SKM-1 treated with dmso at 0.1 percent for 144 hours (cell line): ENCODE results near the gene MINPP1.

Experiments used
- DNase-seq: peaks from one replicate; lab custom pipeline; 2025; ENCODE audit not compliant: unreplicated experiment; lab: John Stamatoyannopoulos, UW

The MINPP1 gene

DNA sequence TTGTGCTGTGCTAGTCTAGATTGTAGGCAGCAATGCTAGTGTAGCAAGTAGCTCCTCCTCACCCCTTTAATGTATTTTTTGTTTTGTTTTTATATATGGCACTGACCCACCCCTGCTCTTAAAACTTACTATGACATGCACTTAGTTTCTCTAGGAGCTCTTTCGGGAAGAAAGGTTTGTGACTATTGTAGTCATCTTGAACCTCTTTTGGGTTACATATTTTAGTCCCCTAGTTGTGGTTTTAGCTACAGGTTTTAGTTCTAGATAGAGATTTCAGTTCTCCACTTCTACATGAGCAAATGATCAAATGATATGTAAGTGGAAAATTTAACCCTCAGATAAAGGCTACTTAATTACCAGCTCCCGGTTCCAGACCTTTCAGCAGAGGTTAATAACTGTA, 14.9 kb downstream of the MINPP1 start:
- no peak for DNase-seq

DNA sequence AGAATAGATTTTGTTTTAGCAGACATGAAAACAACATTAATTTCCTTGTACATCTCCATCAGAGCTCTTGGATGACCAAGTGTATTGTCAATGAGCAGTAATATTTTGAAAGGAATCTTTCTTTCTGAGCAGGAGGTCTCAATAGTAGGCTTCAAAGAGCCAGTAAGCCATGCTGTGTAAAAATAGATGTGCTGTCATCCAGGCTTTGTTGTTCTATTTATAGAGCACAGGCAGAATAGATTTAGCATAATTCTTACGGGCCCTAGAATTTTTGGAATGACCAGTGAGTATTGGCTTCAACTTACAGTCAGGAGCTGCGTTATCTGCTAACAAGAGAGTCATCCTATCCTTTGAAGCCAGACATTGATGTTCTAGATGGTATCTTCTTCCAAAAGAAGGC, 19.0 kb downstream of the MINPP1 start:
- no peak for DNase-seq

DNA sequence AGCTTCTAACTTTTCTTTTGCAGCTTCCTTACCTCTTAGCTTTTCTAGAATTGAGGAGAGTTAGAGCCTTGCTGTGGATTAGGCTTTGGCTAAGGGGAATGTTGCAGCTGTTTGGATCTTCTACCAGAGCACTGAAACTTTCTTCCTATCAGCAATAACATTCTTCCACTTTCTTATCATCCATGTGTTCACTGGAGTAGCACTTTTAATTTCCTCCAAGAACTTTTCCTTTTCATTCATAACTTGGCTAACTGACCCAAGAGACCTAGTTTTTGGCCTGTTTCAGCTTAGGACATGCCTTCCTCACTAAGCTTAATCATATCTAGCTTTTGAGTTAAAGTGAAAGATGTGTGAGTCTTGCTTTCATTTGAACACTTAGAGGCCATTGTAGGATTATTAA, 19.6 kb downstream of the MINPP1 start:
- no peak for DNase-seq

DNA sequence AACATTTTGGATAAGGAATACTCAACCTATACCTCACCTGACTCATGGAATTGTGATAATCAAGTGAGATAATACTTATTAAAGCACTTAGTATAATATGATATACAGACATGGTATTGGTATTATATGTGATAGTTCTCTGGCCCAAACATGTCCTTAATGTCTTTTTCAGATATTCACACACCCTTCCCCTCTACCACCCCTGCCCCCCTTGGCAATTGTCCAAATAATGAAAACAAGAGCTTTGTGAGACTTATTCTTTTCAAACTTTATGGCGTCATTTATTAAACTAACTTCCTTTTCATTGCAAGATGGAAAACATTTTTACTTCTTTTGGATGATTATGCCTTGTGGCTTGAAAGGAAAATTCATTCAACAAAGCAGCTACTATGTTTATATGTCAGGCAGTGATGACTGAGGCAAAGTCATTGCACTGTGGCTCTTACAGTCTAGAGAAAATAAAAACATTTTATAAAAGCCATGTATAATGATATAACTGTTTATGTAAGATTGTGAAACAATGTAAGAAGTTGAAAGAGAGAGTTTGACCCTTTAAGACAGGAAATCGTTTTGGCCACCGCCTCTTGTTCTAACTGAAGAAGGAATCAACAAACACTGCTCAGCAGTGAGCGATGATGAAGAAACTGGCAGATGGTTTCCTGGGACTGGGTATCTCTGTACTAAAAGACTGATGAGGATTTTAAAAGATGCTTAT, 27.4 kb downstream of the MINPP1 start:
- DNase-seq = no peak

DNA sequence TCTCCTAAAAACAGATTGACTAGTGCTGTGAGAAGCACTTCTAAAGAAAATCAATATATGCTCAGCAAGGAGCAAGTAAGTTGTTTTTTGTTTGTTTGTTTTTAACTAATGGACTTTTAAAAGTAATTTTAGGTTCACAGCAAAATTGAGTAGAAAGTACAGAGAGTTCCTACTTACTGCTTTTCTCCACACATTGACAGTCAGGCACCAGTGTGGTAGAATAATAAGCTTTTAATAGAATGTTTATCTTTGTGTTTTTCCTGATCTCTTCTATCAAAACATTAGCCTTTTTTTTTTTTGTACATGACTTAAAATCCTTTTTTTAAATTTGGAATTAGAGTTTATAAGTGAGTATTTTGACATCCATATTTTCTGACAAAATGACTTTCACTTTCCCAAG, 28.0 kb downstream of the MINPP1 start:
- DNase-seq = no peak

DNA sequence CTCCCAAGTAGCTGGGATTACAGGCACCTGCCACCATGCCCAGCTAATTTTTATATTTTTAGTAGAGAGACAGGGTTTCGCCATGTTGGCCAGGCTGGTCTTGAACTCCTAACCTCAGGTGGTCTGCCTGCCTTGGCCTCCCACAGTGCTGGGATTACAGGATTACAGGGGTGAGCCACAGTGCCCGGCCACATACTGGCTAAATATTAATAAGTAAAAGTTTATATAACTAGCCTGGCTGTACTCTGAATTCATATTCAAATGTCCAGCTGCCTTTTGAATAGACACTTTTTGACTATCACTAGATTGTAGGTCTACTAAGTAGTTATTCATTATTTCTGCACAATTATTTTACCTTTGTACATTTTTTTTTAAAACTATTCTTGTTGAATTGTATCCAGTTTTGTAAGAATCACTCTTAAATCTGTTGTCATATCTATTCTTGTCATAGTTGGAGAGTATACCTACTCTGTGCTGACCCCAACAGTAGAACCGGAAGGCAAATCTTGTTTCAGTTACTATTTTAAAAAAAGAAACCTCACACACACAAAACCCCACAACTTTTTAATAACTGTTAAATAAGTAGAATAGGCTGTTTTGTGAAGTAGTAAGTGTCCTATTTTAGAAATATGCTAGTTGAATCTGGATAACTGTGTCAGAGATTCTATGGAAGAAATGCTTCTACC, 29.6 kb downstream of the MINPP1 start:
- DNase-seq = no peak

DNA sequence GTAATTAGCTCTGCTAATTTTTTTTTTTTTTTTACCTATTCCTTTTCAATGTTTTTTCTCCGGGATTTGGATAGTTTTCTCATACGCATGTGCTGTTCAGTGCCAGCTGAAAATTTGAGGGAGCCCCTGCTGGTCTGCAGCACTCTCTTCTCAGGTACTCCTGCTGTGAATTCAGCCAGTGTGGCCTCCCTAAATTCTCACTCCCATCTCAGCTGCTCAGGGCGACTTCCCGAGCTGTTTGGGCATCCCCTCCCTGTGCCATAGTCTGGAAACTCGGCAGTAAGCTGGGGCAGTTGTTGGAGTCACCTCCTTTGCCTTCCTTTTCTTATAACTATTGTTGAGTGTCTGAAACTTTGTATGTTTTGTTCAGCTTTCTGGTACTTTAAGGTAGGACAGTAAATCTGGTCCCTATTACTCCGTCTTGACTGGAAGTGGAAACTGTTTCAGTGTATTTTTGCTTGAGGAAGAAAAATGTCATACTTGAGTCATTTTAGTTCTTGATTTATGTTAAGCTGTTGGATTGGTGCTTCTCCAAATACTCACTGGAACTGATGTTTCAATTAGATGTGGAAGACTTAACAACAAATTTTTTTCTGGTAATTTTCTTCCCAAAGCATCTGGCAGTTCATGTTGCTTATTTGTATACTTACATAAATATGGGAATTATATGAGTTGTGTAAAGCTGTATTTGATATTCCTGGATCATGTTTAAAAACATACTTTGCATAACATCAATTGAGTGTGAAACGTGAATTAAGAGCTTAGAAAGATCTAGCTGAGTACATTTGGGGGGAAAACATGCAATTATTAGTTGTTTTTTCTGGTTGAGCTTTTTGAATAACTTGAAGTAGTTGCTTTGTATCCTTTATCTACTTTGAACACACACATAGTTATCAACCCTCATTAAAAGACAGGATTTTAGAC, 33.7 kb downstream of the MINPP1 start:
- no peak for DNase-seq

DNA sequence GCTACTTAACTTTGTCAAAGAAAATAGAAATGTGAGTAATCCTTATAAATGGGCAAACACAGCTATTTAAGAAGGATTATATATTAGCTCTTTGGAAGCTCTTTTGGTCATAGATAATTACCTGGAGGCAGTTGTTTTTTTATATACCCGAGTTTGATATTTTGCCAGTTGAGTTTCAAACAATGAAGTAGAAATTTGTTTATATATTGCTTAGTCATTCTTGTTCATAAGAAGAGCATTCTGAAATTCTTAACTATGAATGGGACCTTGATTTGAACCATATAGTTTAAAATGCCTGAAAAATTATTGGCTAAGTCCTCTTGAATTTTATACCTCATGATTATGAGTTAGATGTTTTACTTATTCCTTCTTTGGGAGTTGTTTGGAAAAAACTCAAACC, 36.4 kb downstream of the MINPP1 start:
- no peak for DNase-seq

DNA sequence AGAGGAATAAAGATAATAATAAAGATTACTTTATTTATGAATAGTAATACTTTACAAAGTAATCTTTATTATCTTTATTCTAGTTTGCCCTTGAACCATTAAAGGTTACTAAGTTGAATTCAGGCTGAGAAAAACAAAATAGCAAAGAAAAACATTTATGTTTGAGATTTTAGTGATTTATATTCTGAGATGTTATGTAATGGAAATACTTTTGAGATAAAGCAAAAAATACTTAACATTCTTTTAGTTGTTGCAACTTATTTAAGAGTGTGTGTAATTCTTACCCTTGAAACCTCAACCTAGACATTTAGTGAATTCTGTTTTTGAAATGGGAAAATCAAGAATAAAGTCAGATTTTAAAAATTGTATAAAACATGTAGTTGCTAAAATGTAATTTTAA, 40.0 kb downstream of the MINPP1 start:
- no peak for DNase-seq

DNA sequence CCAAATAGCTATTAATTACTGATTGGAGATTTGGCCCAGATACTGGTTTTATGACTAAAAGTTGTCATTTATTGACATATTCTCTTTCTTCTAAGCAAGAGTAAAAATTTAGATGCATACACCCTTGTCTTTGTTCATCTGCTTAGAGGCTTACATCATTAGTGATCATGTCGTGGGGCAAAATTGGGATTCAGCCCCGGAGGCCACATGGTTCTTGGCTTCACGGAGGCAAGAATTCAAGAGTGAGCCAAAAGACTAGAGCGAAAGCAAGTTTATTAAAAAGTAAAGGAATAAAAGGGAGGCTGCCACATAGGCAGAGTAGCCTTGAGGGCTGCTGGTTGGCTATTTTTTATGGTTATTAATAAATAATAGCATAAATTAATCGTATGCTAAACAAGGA, 41.1 kb downstream of the MINPP1 start:
- no peak for DNase-seq

DNA sequence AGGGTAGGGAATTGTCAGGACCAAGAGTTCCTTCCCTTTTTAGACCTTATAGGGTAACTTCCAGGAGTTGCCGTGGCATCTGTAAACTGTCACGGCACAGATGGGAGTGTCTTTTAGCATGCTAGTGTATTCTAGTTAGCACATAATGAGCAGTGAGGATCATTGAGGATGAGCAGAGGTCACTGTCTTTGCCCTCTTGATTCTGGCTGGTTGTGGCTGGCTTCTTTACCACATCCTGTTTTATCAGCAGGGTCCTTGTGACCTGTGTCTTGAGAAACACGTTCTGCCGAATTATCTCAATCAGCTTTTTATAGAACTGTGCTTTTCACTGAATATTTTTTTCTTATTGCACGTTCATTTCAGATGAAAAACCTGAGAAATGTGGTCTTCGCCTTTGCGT, 41.5 kb downstream of the MINPP1 start:
- peak; percentile 85 for DNase-seq

DNA sequence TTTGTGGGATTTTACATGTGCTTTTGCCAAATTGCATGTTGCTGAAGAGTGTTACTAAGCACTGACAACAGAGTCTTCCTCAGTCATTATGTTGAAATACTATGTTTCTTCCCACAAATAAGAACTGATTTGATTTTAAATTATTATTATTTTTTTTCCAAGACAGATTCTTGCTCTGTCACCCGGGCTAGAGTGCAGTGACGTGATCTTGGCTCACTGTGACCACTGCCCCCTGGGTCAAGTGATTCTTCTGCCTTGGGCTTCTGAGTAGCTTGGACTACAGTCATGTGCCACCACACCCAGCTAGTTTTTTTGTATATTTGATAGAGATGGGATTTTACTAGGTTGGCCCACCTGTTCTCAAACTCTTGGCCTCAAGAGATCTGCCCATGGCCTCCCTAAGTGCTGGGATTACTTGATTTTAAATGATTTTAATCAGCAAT, 42.3 kb downstream of the MINPP1 start:
- DNase-seq = no peak

DNA sequence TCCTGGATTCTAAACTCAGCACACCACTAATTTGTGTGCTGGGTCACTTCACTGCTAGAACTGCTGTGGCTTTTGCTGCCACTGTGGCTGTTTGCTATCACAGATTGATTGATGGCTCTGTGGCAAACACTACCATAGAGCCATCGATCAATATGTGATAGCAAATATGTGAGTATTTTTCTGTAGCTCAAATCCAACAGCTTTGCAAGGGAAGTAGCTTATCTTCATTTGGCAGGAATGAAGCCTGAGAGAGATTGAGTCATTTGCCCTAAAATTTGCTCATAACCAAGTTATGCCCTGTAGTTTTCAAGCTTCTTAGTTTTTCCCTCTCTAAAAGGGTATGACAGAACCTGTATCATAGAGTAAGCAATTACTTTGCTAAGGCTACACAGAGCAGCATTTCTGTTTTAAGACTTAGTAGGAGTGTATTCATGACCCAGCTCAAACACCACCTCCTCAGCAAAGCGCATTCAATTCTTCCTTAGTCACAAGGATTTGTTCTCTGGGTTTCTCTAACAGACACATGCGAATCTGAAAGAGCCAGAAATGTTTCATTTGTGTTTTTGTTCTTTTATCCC, 43.1 kb downstream of the MINPP1 start:
- no peak for DNase-seq

DNA sequence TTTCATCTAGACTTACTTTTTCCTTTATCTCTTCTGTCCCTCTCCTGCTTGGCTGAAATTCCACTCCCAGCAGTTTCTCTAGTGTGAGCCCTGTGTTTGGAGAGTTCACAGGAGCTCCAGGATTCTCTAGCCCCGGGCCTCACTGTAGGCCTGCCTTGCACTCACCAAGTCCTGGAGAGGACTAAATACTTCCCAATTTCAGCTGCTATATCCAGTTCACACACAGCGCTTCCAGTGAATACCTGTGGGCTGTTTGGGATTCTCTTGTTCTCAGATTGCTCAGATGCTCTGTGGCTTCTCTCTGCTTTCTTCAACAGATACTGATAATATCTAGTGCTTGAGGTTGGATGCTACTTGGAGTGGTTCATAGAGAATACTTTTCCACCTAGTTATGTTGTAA, 46.0 kb downstream of the MINPP1 start:
- DNase-seq = no peak

DNA sequence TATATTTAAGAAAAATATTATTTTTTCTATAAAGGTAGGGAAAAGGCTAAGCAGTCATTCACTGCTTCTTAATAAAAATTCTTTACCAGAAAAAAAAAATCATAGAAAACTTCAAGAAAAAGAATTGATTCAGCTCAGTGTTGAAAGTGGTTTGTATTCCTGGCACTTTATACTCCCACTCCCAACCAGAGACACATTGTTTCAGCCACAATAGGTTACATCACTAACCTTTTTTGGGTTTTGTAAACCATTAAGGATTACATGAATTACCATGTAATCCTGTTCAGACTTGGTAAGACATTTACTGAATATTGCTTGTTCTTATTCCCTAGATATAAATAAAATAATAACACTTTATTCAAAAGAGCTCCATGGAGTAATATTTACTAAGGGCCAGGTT, 46.6 kb downstream of the MINPP1 start:
- no peak for DNase-seq

DNA sequence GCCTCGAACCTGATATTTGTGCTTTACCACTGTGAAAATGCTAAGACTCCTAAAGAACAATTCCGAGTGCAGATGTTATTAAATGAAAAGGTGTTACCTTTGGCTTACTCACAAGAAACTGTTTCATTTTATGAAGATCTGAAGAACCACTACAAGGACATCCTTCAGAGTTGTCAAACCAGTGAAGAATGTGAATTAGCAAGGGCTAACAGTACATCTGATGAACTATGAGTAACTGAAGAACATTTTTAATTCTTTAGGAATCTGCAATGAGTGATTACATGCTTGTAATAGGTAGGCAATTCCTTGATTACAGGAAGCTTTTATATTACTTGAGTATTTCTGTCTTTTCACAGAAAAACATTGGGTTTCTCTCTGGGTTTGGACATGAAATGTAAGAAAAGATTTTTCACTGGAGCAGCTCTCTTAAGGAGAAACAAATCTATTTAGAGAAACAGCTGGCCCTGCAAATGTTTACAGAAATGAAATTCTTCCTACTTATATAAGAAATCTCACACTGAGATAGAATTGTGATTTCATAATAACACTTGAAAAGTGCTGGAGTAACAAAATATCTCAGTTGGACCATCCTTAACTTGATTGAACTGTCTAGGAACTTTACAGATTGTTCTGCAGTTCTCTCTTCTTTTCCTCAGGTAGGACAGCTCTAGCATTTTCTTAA, 47.7 kb downstream of the MINPP1 start:
- no peak for DNase-seq

DNA sequence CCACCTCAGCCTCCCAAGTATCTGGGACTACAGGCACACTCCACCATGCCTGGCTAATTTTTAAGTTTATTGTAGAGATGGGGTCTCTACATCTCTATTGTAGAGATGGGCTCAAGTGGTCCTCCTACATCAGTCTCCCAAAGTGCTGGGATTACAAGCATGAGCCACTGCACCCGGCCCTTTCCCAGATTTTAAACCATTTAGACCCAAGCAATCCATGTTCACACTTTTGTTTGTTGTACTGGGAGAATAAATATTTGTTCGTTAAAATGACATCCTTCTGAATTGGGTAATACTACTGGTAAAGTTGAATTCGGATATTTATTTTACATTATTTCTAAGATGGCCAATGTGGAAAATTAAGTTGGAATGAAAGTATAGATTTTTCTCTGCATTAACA, 52.7 kb downstream of the MINPP1 start:
- DNase-seq = no peak

DNA sequence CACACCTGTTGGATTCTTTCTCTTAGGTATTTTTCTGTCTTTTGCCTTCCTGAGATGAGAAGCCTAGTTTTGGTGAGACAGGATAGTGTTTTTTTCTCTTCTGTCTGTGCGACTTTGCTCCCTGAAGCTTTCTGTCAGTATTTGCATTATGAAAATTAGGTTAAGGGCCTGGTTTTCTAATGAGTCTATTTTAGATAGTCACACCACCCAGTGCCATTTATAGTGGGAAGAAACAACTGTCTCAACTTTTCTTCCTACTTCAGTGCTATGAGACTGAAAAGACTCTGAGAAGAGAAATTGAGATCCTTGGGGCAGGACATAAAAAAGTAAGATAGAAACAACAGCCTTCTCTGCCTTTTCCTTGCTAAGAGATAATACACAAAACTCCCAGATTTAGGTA, 53.6 kb downstream of the MINPP1 start:
- no peak for DNase-seq

DNA sequence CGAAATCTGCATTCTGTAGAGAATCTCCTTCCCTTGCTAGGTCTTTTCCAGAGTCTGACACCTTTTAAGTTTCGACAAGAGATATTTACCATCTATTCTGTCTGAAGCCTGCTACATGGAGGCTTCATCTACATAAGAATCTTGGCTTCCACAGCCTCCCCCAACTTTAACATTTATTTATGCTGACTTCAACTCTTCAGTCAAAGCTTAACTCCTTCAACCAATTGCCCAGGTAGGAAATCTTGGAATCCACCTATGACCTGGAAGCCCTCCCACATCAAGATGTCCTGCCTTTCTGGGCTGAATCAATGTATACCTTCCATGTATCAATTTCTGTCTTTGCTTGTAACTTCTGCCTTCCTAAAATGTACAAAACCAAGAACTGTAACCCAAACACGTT, 54.7 kb downstream of the MINPP1 start:
- no peak for DNase-seq

DNA sequence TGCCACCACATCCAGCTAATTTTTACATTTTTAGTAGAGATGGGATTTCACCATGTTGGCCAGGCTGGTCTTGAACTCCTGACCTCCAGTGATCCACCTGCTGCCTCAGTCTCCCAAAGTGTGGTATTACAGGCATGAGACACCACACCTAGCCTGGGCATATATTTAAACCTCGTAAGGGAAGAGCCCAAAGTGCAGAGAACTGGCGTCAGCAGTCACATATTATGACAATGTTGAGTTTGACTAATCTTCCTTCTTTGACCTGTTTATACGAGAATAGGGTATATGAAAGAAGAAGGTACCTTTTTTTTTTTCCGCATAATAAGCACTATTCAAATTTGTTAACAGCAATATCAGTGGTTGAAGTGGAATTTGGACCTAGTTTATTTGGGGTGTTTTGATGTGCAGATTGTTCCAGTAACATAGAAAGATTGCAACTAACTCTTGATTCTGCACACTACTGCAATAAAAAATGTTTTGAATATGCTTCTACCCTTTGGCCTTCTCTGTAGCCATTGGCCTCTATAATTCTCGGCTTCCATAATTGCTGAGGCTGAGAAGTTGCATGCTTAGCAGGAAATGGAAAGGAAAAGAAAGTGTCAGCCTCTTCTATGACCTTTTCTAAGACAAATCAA, 55.9 kb downstream of the MINPP1 start:
- no peak for DNase-seq
